Activated CD4-positive, CD25-positive, alpha-beta regulatory T cell (primary cell): Measurements from ENCODE around the gene STYXL1.
A peak's percentile ranks its signal among the peaks of the same experiment; 100 is the strongest.
"Not testable (repeated sequence)": the region's sequence is repeated elsewhere in the genome, so short reads cannot be mapped to it uniquely, and the experiment has no call there.

Experiments used
- DNase-seq, 4 experiments: peaks; one replicate each; lab custom pipeline; 2025; lab: John Stamatoyannopoulos, UW

STYXL1 gene

GRCh38 chr7:76029682-76030081 lies 18.1 kb downstream of the STYXL1 start:
- not testable (repeated sequence) for DNase-seq

- no peak for DNase-seq
These were observed 24.8 kb downstream of the STYXL1 start for GRCh38 chr7:76023002-76023401.

- DNase-seq = no peak
These were observed 25.6 kb downstream of the STYXL1 start for GRCh38 chr7:76022026-76022780.

GRCh38 chr7:76020031-76020714 lies 27.6 kb downstream of the STYXL1 start:
- peak; percentile 23 to 52 (median 38) for DNase-seq

- DNase-seq = not testable (repeated sequence)
These were observed 29.3 kb downstream of the STYXL1 start for GRCh38 chr7:76018520-76018919.

- DNase-seq = no peak
These were observed 31.4 kb downstream of the STYXL1 start for GRCh38 chr7:76016191-76016947.

GRCh38 chr7:76011442-76011861 lies 36.3 kb downstream of the STYXL1 start:
- no peak for DNase-seq

GRCh38 chr7:76009672-76010600 lies 37.9 kb downstream of the STYXL1 start:
- no peak for DNase-seq

- DNase-seq = no peak
These were observed 39.6 kb downstream of the STYXL1 start for GRCh38 chr7:76008156-76008687.

- DNase-seq = not testable (repeated sequence)
These were observed 42.8 kb downstream of the STYXL1 start for GRCh38 chr7:76005004-76005403.

GRCh38 chr7:76003351-76003750 lies 44.4 kb downstream of the STYXL1 start:
- no peak for DNase-seq

- no peak for DNase-seq
These were observed 45.0 kb downstream of the STYXL1 start for GRCh38 chr7:76002822-76003221.

- DNase-seq = no peak
These were observed 45.7 kb downstream of the STYXL1 start for GRCh38 chr7:76002139-76002538.

- no peak for DNase-seq
These were observed 47.2 kb downstream of the STYXL1 start for GRCh38 chr7:76000566-76000965.

GRCh38 chr7:75998038-75998437 lies 49.8 kb downstream of the STYXL1 start:
- DNase-seq = no peak

- no peak for DNase-seq
These were observed 51.3 kb downstream of the STYXL1 start for GRCh38 chr7:75996476-75996875.

- DNase-seq = no peak
These were observed 51.8 kb downstream of the STYXL1 start for GRCh38 chr7:75995996-75996395.

- no peak for DNase-seq
These were observed 52.7 kb downstream of the STYXL1 start for GRCh38 chr7:75995052-75995471.

GRCh38 chr7:75994388-75995051 lies 53.3 kb downstream of the STYXL1 start, which contains the start of gene TMEM120A:
TMEM120A (minus strand) TSS chr7:75994595; CDS start chr7:75994570, 25 bp downstream.
- peak; percentile 90 to 95 (median 92) for DNase-seq

- no peak for DNase-seq
These were observed 54.0 kb downstream of the STYXL1 start for GRCh38 chr7:75993689-75994387.
